ENCODE measurements around the gene LIMS1. TPM values are rescaled to one million over a fixed set of nuclear protein-coding genes. Genes with fewer than 3 reads are reported as not detected.

Gene LIMS1
- total and polyA plus RNA-seq, 2 donors (not counting 3 experiments of a cell fraction or from before 2014, with no cell fraction given): 153 to 229 TPM

- CTCF ChIA-PET: interaction anchor here (0.7 to 5.4 kb wide), 11 partner anchors 8 to 46 kb away, joined by 3 to 103 read pairs (median 4); no protein-coding TSS in a partner anchor
These were observed 99.1 kb downstream of the LIMS1 start for GRCh38 chr2:108633409-108633808.

More at GRCh38 chr2:108633409-108633808, 99.1 kb downstream of the LIMS1 start:
- peaks cover 47% of the 10 kb centered on the region for H3K79me2 ChIP-seq (ENCODE audit: control insufficient read depth, insufficient read depth, low read length)
- H3K36me3 ChIP-seq (ENCODE audit: control insufficient read depth in 2 of 2, extremely low read depth in 1 of 2, insufficient read depth in 2 of 2, low read length in 2 of 2): no peaks in the 10 kb centered on the region
- peak; percentile 71 for DNase-seq (ENCODE audit: low read depth, low spot score)
- no peak overlapping the region for H3K4me3 ChIP-seq (replicated peaks in 1 of 3; ENCODE audit: insufficient read depth in 1 of 3, low read depth in 1 of 3, low read length in 3 of 3)
- H3K4me2 ChIP-seq (ENCODE audit: insufficient read depth, low read length): no peak overlapping the region
- dilution Hi-C loops (cut with MboI; ENCODE audit: extremely low pct_ligation_motif_present, low sequenced_read_pairs): no loop called here
- TF ChIP-seq GATA2 (IDR thresholded peaks at IDR 0.05; ENCODE audit: insufficient read depth, insufficient read length, low read depth, low read length): no peak
- TF ChIP-seq POLR2A (IDR thresholded peaks at IDR 0.05; ENCODE audit: low read depth, low read length): no peak
- TF ChIP-seq JUN (IDR thresholded peaks at IDR 0.05; ENCODE audit: borderline replicate concordance, insufficient read depth, insufficient read length, low read depth): no peak
- TF ChIP-seq EZH2 (IDR thresholded peaks at IDR 0.05; ENCODE audit: borderline replicate concordance, low read depth, low read length, severe bottlenecking): no peak
- no peak for TF ChIP-seq CTCF (IDR thresholded peaks at IDR 0.05; ENCODE audit: extremely low read depth in 1 of 2, insufficient read depth in 1 of 2, low read depth in 1 of 2, low read length in 2 of 2)
- TF ChIP-seq FOS (IDR thresholded peaks at IDR 0.05; ENCODE audit: borderline replicate concordance, insufficient read depth, low read length): no peak
- TF ChIP-seq POLR2AphosphoS5 (IDR thresholded peaks at IDR 0.05; ENCODE audit: insufficient read depth, low read depth, low read length): no peak
- TF ChIP-seq MAX (IDR thresholded peaks at IDR 0.05; ENCODE audit: insufficient read depth, insufficient read length): no peak
- TF ChIP-seq MYC (IDR thresholded peaks at IDR 0.05; ENCODE audit: low read depth, low read length): no peak
- peaks cover 49% of the 10 kb centered on the region for H3K4me1 ChIP-seq (ENCODE audit: control insufficient read depth, extremely low read depth, insufficient read depth, low read length)
- H3K27ac ChIP-seq (ENCODE audit: insufficient read depth, low read depth, low read length): no peak overlapping the region
- intact Hi-C loops (cut with micrococcal nuclease): no loop called here
- POLR2A ChIA-PET: interaction anchor here (1.3 kb wide), 1 partner anchor 40 kb away, joined by 6 read pairs; no protein-coding TSS in a partner anchor
- FAIRE-seq: peak; percentile 33
- no peaks in the 10 kb centered on the region for H4K20me1 ChIP-seq (replicated peaks; ENCODE audit: control insufficient read depth, extremely low read depth, insufficient read depth, low read length)
- H3K27me3 ChIP-seq (ENCODE audit: control insufficient read depth in 2 of 2, insufficient read depth in 2 of 2, low read length in 2 of 2): no peaks in the 10 kb centered on the region
- no TSS peak for BruUV-seq (replicated peaks)
- H2AFZ ChIP-seq (ENCODE audit: low read depth, low read length): no peak overlapping the region
- H3K9me3 ChIP-seq (replicated peaks; ENCODE audit: control insufficient read depth, insufficient read depth, low read length): no peaks in the 10 kb centered on the region
- no peaks in the 10 kb centered on the region for H3K9me1 ChIP-seq (replicated peaks; ENCODE audit: control insufficient read depth, extremely low read depth, insufficient read depth, low read length)
- no peak overlapping the region for H3K9ac ChIP-seq (replicated peaks; ENCODE audit: extremely low read depth, insufficient read depth, low read length)

Data from endothelial cell of umbilical vein (primary cell).